Measurements from ENCODE around the gene CADM1. TPM values are rescaled to one million over a fixed set of nuclear protein-coding genes. Genes with fewer than 3 reads are reported as not detected.
A peak's percentile ranks its signal among the peaks of the same experiment; 100 is the strongest.

The CADM1 gene
- total RNA-seq, 1 donor from 2014 or later: 32.0 TPM

DNA sequence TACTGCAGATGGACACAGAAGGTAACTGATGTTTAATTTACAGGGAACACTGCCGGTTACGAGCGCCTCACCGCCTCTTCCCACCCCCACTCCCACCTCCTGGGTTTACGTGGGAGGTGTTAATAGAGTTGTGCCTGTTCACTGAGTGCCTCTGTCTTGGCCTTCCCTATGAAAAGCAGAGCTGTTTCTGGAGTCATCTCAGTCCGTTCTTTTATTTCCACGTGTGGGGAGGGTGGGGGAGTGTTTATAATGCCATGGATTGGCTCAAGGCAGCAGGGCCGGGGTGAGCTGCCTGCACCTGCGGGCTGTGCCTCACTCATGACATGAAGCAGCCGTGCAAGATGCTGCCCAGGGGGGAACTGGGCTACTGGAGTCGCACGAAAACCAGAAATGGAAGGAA, 322.7 kb downstream of the CADM1 start:
- no peak for DNase-seq

DNA sequence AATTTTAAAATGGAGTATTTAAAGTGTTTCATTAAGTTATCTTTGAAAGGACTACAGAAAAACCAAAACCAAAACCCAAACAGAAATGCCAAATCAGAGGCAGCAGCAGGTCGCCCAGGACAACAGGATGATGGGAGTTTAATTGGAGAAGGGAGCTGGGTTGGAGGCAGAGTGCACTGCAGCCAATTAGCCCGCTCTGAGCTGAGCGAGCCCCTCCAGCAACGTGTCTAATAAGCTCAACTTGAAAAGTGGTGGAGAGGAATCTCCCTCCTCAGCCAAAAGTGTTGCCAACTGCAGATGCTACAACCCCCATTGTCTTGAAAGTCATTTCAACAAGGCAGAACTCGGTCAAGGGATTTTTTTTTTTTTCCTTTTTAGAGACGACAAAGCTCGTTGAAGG, 323.9 kb downstream of the CADM1 start:
- DNase-seq: no peak

DNA sequence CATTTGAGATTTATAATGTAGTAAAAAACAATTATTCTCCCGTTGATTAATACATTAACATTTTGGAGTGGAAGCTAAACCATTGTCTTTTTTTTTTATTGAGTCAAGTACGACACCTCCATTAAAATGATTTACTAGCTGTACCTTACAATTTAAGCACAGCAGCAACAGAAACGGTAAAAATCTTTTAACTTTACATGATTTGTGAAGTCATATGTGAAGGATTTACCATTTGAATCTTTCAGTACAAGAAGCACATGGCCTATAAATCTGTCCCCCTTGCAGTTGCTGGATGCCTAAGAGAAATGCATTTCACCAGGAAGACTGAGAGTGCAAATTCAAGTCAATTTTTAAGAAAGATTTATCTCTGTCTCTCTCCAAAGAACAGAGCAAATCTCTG, 324.6 kb downstream of the CADM1 start:
- DNase-seq: peak; percentile 18

DNA sequence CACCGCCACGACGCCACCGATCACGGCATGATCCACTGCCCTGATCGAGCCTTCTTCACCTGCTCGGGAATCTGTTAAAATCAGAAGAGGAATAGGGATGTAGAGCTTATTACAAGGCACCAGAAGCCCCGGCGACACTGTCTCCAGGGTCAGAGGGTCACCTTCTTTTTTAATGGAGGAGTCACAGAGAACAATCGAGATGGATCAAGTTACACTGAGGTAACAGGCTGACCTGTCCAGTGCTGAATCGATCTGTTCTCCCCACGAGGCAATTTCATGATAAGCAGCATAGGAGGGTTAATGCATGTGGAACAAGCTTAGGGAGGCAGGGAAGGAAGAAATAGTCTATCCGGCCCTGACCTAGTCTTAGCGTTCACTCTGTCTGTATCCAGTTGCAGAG, 325.5 kb downstream of the CADM1 start:
- DNase-seq: no peak

DNA sequence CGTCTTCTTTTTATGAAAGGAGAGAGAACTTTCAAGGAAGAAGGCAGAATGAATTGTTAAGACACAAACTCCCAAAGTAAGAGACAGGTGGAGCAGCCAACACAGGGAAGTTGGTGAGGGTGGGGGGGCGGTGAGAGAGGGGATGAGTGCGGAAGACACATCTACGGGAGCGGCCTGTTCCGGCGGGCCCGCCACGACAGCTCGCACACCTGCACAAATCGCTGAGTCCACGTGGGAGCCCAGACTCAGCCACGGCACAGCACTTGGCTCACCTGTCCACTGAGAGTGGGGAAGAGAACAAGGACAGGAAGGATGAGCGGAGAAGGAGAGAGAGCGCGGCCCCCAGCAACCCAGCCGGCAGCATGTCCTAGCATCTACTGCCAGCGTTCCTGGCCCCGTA, 331.1 kb downstream of the CADM1 start:
- no peak for DNase-seq

DNA sequence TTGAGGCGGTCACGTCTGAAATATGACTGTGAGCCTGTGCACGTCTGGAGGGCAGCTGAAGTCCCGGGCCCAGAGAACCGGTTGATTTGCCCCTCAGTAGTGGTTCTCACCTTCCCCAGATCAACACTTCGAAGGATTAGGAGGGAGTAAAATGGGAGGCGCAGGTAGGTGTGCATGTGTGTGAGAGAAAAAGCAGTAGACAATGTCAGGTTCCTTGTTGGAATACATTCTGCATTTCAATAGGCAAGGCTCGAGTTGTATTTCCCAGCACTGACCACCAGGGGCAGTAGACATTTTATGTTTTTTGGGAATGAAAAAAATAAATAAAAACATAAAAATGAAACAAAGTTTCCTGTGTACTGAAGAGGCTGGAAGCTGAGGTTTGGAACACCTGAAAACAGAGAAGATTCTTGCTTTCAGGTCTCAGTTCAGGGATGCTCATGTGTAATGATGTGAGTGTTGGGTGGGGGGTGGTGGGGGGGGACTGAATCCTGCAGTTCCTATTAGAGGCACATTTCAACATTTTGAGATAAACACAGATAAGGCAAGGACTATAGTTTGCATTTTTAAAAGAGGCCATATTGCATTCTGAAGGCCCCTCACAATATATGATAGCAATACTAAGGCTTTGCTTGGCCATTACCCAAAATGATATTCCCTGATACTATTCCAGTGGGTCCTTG, 333.9 kb downstream of the CADM1 start:
- DNase-seq: no peak

DNA sequence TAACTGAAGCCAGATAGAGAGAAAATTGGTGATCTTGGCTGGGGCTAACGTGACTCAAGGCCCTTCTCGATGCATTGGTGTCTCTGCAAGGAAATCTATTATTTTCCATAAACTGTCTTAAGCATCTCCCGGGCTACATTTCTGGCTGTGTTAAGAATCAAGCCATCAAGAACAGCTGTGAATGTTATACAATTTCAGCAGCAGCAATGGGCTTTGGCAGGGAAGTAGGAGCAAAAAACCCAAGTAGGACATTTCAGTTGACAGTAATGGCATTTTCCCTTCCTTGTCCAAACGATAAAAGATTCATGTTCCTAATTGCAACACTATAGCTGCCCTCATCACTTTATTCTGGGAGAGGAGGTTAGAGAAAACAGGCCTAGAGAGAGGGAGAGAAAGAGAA, 335.0 kb downstream of the CADM1 start:
- no peak for DNase-seq

DNA sequence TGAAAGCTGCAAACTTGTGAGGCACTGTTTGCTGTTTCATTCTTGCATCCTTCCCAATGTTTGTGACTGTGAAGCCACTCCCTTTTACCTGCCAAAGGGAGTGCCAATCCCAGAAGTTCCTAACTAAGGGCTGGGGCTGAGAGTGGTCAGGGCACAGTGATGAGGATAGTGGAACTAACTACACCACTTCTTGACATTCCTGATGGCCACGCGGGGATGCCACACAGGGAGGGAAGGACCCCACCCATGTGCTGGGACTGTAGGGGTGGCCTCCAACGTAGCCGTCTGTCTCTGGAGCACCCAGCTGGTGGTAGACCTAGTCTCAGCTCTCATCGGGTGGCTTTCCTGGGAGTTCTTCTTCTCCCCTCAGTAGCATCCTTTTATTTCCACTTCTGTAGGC, 335.5 kb downstream of the CADM1 start:
- DNase-seq: no peak

DNA sequence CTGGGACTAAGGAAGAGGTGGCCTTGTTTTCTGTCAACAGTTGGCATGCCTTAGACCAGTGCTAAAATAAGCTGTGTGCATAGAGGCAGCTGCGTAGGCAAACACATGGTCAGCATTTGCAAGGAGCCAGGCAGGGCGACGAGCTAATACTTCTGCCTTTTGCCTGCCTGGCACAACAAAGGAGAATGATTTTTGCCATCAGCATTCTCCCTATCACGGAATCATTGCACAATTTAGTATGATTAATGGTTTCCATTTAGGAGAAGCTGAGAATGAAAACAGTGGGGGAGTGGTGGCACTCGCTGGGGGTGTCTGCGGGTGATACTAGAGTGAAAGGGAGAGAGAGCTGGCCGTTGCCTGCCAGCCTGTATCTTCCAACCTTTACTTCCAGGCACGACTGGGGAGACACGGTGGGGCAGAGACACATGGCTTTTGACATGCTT, 336.0 kb downstream of the CADM1 start:
- DNase-seq: no peak

DNA sequence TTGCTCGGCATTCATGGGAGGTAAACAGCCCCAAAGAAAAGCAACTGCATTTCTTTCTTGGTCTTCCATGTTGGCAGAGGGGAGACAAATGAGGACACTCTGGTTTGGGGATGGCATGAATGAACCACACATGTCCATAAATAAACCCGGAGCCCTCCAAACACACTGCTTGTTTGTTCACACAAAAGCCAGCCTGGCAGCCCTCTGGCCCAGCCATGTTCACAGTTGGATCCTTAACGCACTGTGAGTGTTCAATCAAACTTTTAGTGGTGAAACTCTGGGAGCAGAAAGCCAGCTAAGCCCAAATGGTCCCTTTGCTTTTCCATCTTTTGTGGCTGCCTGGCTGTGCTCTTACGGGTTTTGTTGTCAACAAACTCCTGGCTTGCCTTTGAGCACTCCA, 336.8 kb downstream of the CADM1 start:
- DNase-seq: no peak

DNA sequence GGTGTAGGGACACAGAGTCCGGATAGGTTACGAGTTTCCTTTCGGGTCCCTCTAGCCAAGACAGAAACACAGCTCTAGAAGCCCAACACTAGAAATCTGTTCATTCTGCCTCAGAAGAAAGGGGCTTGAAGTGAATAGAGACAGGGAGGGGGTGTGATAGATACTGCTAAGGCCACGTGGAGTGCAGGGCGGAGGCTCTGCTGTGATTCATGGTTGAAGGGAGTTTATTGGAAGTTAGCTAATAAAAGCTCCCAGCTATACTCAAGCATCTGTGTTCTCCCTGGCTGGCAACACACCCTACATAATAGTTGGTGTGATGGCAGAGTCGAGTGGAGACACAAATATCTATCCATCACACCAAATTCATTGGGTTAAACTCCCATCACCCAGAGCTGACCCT, 337.4 kb downstream of the CADM1 start:
- no peak for DNase-seq

DNA sequence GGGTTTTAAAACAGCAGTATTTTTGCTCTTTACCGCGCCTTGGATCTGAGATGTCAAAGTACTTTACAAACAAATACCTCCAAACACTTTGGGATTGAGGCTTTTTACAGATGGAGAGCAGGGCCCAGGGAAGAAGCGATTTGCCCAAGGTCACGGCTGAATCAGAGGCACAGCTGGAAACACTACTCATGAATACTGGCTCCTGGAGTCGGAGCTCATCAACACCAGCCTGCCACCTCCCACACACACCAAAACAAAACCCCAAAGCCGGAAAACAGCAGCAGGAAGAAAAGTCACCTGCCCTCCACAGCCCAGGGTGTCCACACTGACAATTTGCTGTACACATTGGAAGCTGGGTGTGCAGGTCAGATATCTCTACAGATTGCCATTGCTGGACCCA, 339.4 kb downstream of the CADM1 start:
- no peak for DNase-seq

DNA sequence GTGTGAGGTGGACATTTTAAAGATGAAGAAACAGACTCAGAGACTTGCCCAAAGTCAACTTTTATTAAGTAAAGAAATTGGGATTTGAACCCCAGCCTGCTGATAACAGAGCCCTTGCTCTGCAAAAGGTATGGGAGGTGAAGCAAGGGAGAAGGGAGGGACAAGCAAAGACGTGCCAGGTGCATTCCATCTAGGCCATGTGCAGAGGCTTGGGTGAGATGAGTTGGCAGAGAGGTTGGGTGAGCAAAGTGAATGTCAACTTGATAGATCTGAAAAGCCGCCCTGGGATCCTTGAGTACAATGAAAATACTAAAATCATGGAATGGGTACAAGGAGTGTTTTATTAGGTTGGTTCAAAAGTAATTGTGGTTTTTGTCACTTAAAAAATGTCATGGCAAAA, 341.3 kb downstream of the CADM1 start:
- DNase-seq: no peak

DNA sequence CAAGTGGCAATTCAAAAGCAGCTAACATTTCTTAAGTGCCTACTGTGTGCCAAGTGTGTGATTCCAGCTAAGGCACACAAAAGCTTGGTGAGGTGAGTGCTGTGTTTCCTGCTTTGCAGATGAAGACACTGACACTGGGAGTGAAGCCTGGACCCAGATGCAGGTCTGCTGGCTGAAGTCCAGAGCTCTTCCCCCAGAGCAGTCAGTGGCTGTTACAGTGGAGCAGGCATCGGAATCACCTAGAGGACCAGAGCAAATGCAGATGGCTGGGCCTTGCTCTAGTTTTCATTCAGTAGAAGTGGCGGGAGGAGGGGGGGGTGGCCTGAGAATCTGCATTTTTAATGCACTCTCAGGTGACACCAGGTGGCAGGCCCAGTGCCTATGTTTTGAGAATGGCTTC, 342.3 kb downstream of the CADM1 start:
- no peak for DNase-seq

DNA sequence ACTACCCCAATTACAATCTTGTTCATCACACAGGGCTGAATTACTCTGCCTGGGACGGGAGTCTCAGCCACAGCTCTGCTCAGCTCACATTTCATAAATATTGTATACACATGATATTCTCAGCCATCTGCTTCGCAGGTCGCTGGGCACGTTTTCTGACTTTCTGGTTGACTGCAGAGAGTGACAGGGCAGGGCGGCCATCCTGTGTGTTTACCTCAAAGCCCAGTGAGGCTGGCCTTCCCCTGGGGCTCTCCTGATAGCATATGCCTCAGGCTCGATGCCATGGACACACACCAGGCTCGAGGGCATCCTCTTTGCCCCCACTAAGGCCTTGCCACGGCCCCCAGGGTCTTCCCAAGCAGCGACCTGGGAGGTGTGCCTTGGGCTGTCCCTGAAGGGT, 345.0 kb downstream of the CADM1 start:
- DNase-seq: no peak

DNA sequence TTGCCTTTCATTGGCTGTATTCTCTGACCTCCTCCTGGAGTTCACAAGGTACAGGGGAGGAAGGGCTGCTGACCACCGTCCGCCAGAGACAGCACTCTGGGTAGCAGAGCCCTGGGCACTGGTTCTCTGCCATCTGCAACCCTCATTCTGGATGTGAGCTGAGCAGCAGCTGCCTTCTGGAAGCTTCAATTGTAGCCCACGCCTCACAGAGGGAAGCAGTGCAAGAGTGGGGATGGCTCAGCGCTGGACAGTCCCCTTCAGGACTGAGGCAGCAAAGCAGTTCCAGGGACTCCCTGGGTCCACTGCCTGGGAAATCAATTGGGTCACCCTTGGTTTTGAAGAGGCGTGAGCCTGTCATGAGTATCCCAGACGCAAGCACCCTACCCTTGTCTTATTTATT, 346.2 kb downstream of the CADM1 start:
- no peak for DNase-seq

DNA sequence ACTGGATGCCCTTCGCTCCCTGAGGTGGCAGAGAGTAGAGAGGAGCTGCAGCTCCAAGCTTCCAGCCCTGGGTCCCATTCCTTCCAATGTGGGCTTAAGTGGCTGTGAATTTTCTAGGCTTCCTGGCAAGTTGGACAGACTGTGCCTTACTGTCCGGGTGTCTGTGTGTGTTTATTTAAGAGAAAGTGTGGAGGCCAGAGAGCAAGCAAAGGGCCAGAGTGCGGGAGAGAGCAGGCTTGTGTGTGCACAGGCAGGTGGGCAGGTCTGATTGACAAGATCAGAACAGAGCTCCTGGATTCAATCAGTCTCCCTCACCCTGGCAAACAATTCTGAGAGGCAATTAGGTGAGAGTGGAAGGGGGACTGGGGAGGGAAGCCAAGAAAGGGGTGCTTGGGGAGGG, 347.0 kb downstream of the CADM1 start:
- DNase-seq: no peak

DNA sequence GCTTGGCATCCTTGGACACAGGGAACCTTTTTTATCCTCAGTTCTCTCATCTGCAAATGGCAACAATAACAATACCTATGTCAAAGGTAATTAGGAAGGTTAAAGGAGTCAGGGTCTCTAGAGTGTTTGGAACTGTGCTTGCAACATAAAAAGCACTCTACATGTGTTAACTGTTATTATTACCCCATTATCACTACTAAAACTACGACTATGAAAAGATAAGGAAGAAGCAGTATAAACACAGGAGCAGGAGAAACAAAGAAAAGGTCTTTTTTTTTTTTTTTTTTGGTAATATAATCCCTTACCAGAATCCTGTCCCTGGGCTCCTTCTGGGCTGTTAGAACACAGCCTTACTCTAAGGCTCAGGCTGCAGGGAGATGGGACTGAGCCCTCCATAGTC, 348.2 kb downstream of the CADM1 start:
- no peak for DNase-seq

DNA sequence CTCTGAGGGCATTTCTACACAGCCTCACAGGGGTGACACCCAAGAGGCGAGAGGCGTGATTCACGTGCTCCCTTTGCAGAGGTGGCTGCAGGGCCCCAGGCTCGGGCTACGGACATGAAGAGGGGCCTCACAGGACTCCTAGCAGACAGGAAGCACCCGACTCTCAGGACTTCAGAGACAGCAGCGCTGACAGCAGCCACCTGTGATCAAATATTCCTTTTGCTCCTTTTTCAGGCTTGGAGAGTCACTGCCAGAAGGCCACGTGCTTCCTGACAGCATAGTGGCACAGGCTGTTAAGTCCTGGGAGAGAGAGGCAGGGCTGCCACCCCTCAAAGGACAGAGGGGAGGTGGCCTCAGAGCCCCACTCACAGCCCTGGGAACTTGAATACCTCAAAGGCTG, 348.9 kb downstream of the CADM1 start:
- DNase-seq: no peak

DNA sequence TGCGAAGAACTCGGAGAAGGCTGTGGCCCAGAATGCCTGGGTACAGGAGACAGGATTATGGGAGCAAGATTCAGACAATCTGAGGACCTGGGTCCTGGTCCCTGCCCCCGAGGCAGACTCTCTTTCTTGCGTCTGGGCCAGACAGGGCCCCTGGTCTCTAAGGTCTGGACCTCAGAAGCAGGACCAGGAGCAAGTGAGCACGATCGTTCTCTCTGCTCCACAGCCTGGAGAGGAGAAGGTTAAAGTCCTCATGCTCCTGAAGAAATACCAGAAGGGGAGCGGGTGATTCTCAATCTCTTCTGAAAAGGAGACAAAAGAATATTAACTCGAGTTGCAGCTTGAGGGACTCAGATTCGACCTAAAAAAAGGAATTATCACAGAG, 349.9 kb downstream of the CADM1 start:
- no peak for DNase-seq

DNA sequence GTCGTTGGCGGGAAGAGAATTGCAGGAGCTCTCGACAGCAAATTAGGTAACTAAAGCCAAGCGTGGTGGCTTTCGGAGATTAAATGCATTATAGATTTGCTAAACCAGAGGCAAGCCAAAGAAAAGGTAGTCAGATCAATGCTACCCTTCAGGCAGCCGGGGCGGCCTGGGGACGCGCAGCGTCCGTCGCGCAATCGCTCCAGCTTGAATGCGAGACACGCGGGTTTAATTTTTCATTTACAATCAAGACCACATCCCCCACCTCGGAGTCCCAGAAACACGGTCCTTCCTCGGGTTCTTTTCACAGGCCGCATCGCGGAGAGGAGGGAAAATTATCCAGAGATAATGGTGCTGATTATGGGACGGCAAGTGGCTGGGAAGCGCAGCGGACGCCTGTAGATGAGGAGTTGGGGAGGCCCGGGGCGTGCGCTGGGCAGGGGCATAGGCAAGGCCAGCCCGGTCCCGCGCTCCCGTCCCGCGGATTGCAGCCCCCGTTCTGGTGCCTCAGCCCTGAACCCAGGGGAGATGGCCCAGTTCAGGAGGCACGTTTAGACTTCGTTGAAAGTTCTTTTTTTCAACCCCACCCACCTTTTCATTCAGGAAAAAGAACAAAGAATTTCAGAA, 350.4 kb downstream of the CADM1 start:
- no peak for DNase-seq

DNA sequence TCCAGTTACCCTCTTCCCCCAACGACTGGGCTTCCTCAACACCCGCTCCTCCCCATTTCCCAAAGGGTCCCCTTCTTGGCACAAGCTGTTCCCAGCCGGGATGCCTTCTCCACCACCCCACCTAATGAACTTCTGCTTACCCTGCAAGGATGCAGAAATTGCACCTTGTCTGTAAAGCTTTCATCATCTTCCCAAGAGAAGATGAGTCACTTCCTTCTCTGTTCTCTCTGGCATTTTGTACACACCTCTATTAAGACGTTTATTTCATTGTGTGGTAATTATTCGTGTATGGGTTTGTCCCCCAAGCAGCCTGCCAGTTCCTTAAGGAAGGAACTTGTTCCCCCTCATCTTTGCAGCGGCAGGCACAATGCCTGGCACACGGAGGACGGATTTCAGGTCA, 351.1 kb downstream of the CADM1 start:
- DNase-seq: no peak

DNA sequence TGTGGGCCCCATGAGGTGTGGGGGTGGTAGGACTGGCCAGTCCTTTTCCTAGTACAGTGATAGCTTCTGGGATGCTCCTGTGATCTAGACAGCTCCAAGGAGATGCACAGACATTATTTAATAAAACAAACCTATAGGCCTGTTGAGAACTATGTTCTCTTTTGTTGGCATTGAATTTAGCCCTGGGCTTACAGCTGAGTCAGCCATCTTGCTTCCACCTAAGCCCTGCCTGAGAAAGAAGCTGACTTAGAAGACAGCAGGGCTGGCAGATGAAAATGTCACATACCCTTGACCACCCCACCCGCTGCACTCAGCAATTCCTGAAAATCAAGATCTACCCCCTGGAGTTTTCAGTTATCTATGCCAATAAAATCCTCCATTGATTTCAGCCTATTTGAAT, 353.2 kb downstream of the CADM1 start:
- DNase-seq: no peak

DNA sequence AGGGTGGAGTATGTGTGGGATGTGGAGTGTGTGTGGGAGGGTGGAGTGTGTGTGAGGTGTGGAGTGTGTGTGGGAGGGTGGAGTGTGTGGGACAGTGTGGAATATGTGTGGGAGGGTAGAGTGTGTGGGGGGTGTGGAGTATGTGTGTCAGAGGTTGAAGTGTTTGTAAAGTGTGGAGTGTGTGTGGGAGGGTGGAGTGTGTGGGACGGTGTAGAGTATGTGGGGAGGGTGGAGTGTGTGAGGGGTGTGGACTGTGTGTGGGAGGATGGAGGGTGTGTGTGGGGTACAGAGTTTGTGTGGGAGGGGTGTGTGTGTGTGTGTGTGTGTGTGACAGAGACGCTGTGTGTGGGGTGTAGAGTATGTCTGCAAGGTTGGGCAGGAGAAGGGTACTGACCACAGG, 355.5 kb downstream of the CADM1 start:
- DNase-seq: no peak

DNA sequence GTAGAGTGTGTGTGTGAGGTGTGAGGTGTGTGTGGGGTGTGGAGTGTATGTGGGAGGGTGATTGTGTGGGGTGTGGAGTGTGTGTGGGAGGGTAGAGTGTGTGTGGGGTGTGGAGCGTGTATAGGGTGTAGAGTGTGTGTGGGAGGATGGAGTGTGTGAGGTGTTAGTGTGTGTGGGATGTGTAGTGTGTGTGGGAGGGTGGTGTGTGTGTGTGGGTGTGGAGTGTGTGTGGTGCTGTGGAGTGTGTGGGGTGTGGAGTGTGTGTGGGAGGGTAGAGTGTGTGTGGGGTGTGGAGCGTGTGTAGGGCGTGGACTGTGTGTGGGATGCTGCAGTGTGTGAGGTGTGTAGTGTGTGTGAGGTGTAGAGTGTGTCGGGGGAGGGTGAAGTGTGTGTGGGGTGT, 356.1 kb downstream of the CADM1 start:
- no peak for DNase-seq

Data from skin of body (tissue), 2 donors.